NCI-H2227 (cell line): ENCODE data around the gene DUOXA2.
A peak's percentile ranks its signal among the peaks of the same experiment; 100 is the strongest.

Experiments used
- DNase-seq: peaks from one replicate; lab custom pipeline; 2025; ENCODE audit not compliant: unreplicated experiment; lab: John Stamatoyannopoulos, UW

The DUOXA2 gene

GRCh38 chr15:45155739-45156138 lies 41.6 kb downstream of the DUOXA2 start:
- DNase-seq, result no peak

- no peak for DNase-seq
These were observed 42.8 kb downstream of the DUOXA2 start for GRCh38 chr15:45156744-45157455.

- no peak for DNase-seq
These were observed 43.8 kb downstream of the DUOXA2 start for GRCh38 chr15:45157974-45158373.

GRCh38 chr15:45161666-45162065 lies 47.5 kb downstream of the DUOXA2 start:
- DNase-seq, result no peak

- DNase-seq, result peak; percentile 73
These were observed 48.8 kb downstream of the DUOXA2 start for GRCh38 chr15:45162771-45163507.

GRCh38 chr15:45163508-45163856 lies 49.4 kb downstream of the DUOXA2 start:
- no peak for DNase-seq

- no peak for DNase-seq
These were observed 50.8 kb downstream of the DUOXA2 start for GRCh38 chr15:45164914-45165313.

- no peak for DNase-seq
These were observed 51.4 kb downstream of the DUOXA2 start for GRCh38 chr15:45165536-45165935.

- DNase-seq, result peak; percentile 79
These were observed 52.9 kb downstream of the DUOXA2 start for GRCh38 chr15:45166834-45167630.

- no peak for DNase-seq
These were observed 53.6 kb downstream of the DUOXA2 start for GRCh38 chr15:45167631-45168205.
